ENCODE measurements around the gene RELCH.

Gene RELCH

GRCh38 chr18:62342884-62343283, 155.8 kb downstream of the RELCH start:
- DNase-seq = no peak

GRCh38 chr18:62343316-62343715, 156.3 kb downstream of the RELCH start:
- no peak for DNase-seq

GRCh38 chr18:62345909-62346308, 158.9 kb downstream of the RELCH start:
- DNase-seq = no peak

- DNase-seq = no peak
Measured at GRCh38 chr18:62346333-62347088, 159.5 kb downstream of the RELCH start.

GRCh38 chr18:62347089-62347506, 160.0 kb downstream of the RELCH start:
- DNase-seq = no peak

- no peak for DNase-seq
Measured at GRCh38 chr18:62348474-62348873, 161.4 kb downstream of the RELCH start.

GRCh38 chr18:62353170-62353569, 166.1 kb downstream of the RELCH start:
- no peak for DNase-seq

- DNase-seq = no peak
Measured at GRCh38 chr18:62354151-62354550, 167.1 kb downstream of the RELCH start.

GRCh38 chr18:62357079-62357719, 170.1 kb downstream of the RELCH start:
- DNase-seq = no peak
